Adipocyte (in vitro differentiated cells): ENCODE data around the gene PROCR.
A peak's percentile ranks its signal among the peaks of the same experiment; 100 is the strongest.
"Not testable (repeated sequence)": the region's sequence is repeated elsewhere in the genome, so short reads cannot be mapped to it uniquely, and the experiment has no call there.

Experiments used
- DNase-seq: peaks from one replicate; pipeline ENCODE4 v3.0.0-alpha.2; 2015; ENCODE audit warnings: low read depth
- H3K27me3 ChIP-seq: replicated peaks from 2 replicates; pipeline ENCODE4 v1.7.0; 2013; ENCODE audit warnings: mild to moderate bottlenecking, low read length, moderate library complexity; ENCODE audit not compliant: control insufficient read depth, insufficient read depth
- H3K36me3 ChIP-seq: 2 replicates; pipeline ENCODE4 v1.7.0; 2013; ENCODE audit warnings: low read length, mild to moderate bottlenecking, moderate library complexity; ENCODE audit not compliant: control insufficient read depth, insufficient read depth, severe bottlenecking
- H3K4me1 ChIP-seq: 2 replicates; pipeline ENCODE4 v1.7.0; 2013; ENCODE audit warnings: mild to moderate bottlenecking, low read length, moderate library complexity; ENCODE audit not compliant: control insufficient read depth, insufficient read depth
- H3K4me3 ChIP-seq: 2 replicates; pipeline ENCODE4 v1.7.0; 2013; ENCODE audit warnings: mild to moderate bottlenecking, low read length, moderate library complexity
- H3K9ac ChIP-seq: 2 replicates; pipeline ENCODE4 v1.7.0; 2013; ENCODE audit warnings: mild to moderate bottlenecking, low read length, moderate library complexity
- H3K9me3 ChIP-seq: 2 replicates; pipeline ENCODE4 v1.7.0; 2013; ENCODE audit warnings: mild to moderate bottlenecking, low read length, moderate library complexity; ENCODE audit not compliant: control insufficient read depth

PROCR gene

DNA sequence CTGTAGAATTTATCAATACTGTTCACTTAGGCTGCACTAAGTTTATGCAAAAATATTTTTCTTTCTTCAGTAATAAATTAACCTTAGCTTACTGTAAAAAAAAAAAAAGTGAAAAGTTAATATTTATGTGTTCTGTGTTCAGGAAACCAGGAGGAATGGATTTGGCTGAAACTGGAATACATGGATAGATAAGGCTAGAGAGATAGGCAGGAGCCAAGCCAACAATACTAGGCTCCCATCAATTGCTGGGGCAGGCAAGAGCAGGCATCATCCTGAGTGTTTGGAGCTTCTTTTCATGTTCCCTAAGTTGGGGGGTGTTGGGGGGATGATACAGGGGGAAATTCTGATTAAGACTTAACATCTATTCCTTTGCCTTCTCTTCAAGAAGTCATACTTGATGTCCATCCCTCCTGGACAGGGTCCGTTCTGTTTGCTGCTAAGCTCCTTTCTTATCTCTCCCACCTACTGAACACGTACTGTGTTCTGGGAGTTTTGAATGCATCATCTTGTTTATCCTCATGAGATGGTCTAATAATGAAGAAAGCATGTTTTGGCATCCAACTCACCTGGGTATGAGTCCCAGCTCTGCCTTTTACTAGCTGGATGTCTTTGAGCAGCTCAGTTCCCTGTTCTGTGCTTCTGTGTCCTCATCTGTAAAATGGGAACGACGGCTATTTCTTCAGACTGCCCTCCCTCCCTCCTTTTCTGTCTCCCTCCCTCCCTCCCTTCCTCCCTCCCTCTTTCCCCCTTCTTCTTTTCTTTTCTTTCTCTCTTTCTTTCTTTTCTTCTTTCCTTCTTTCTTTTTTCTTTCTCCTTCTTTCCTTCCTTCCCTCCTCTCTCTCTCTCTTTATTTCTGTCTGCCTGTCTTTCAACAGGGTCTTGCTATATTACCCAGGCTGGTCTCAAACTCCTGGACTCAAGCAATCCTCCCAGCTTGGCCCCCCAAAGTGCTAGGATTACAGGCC lies 6.4 kb upstream of the PROCR start:
- Histone ChIP-seq H3K9ac (no peak overlapping the region), H3K4me3 (no peak overlapping the region), H3K4me1 (no peaks in the 10 kb centered on the region), H3K27me3 (no peaks in the 10 kb centered on the region), H3K9me3 (no peaks in the 10 kb centered on the region), H3K36me3 (no peaks in the 10 kb centered on the region)
- no peak for DNase-seq

DNA sequence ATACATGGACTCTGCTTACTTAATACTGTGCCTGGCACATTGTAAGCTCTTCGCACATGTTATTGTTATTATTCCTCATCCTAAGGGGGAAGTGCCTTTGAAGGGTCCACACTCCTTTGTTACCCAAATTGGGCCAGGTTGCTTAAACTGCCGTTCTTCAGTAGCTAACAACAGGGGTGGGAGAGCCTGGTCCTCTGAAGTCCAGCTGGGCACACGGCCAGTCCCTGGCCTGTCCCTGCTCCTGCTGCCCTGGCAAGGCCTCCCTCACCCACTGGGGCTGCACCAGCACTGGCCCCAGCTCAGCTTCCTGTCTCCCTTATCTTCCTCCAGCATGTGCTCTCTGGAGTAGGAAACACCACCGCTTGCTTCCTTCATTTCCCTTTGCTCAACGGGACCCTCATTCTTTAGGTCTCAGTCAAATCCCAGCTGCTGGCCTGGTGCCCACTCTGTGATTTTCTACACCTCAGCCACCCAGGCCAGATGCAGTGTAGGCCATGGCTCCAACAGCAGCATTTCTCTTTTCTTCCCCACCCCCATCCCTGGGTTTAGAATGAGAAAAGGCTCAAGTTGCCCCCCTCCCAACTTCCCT lies 5.5 kb upstream of the PROCR start:
- H3K4me3 ChIP-seq = no peak overlapping the region
- no peaks in the 10 kb centered on the region for H3K9me3 ChIP-seq
- DNase-seq = no peak
- H3K4me1 ChIP-seq = no peaks in the 10 kb centered on the region
- H3K9ac ChIP-seq = no peak overlapping the region
- no peaks in the 10 kb centered on the region for H3K27me3 ChIP-seq
- no peaks in the 10 kb centered on the region for H3K36me3 ChIP-seq

DNA sequence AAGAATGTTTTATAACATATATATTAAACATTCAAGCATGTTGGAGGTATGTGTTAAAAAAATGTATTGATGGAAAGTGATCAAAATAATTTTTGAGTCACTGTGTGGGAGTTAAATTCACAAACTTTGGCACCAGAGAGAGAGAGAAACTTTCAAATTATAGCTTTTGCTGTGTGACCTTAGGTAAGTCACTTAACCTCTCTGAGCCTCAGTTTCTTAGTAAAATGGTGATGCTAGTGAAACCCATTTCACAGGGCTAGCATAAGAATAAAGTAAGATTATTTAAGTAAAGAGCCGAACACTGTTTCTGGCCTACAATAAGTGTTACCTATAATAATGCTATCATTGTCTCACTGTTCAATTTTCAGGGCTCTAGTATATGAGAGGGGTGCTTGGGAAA lies 4.1 kb upstream of the PROCR start:
- no peaks in the 10 kb centered on the region for H3K9me3 ChIP-seq
- H3K36me3 ChIP-seq = no peaks in the 10 kb centered on the region
- no peak overlapping the region for H3K4me3 ChIP-seq
- DNase-seq = no peak
- H3K9ac ChIP-seq = no peak overlapping the region
- H3K4me1 ChIP-seq = peaks cover 7% of the 10 kb centered on the region
- H3K27me3 ChIP-seq = no peaks in the 10 kb centered on the region

DNA sequence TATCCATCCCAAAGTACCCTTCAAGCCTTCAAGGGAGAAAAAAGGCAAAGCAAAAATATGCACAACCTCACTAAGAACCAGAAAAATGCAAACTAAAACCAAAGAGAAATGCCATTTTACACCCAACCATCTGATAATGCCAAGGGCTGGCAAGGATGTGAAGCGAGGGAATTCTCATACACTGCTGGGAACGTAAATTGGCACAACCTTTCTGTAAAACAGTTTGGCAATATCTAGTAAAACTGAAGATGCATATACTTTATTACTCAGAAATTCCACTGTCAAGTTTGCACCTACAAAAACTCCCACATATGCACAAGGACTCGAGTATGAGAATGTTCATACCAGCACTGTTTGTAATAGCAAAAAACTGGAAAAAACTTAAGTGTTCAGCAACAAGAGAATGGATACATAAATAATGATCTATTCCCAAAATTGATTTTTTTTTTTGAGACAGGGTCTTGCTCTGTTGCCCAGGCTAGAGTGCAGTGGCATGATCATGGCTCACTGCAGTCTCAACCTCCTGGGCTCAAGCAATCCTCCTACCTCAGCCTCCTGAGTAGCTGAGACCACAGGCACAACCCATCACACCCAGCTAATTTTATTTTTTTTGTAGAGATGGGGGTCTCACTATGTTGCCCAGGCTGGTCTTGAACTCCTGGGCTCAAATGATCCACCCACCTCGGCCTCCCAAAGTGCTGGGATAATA lies 3.0 kb upstream of the PROCR start:
- H3K9me3 ChIP-seq, H3K4me3 ChIP-seq, H3K27me3 ChIP-seq, H3K36me3 ChIP-seq, DNase-seq, H3K9ac ChIP-seq: not testable (repeated sequence)
- H3K4me1 ChIP-seq = peaks cover 14% of the 10 kb centered on the region

DNA sequence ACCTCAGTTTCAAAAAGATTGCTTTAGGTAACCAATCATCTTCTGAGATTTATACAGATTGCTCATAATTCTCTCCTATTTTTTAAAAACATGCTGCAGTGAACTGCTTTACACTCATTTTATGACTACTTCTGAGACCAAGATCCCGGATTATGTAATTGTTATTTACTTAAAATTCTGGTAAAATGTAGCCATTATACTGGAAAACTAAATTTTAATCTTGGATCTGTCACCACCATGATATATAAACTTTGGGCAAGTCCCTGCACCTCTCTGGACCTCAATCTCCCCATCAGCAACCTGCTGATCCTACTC lies 477 bp upstream of the PROCR start:
- no peaks in the 10 kb centered on the region for H3K9me3 ChIP-seq
- H3K4me1 ChIP-seq = peaks cover 22% of the 10 kb centered on the region
- H3K36me3 ChIP-seq = peaks cover 7% of the 10 kb centered on the region
- no peak for DNase-seq
- H3K27me3 ChIP-seq = no peaks in the 10 kb centered on the region
- H3K4me3 ChIP-seq = peak overlapping the region; percentile 81
- H3K9ac ChIP-seq = peak overlapping the region; percentile 77

DNA sequence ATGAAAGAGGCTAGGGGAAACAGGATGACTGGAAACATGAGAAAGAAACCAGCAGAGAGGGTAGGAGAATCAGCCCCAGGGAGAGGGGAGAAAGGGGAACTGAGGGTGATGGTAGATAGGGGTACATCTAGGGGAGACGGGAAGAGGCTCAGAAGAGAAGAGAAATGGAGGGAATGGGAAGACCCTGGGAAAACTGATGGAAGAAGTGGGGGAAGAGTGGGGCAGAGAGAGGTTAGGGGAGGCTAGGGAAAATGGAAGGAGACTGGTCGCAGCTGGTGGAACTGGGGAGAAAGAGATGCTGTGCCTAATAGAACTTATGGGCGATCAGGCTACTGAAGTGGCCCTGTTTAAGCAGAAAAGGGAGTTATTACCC lies 548 bp downstream of the PROCR start:
- no peak for DNase-seq
- Histone ChIP-seq H3K27me3 (no peaks in the 10 kb centered on the region), H3K9ac (peak overlapping the region; percentile 77), H3K4me3 (peak overlapping the region; percentile 81), H3K36me3 (peaks cover 17% of the 10 kb centered on the region), H3K4me1 (peaks cover 22% of the 10 kb centered on the region), H3K9me3 (no peaks in the 10 kb centered on the region)

DNA sequence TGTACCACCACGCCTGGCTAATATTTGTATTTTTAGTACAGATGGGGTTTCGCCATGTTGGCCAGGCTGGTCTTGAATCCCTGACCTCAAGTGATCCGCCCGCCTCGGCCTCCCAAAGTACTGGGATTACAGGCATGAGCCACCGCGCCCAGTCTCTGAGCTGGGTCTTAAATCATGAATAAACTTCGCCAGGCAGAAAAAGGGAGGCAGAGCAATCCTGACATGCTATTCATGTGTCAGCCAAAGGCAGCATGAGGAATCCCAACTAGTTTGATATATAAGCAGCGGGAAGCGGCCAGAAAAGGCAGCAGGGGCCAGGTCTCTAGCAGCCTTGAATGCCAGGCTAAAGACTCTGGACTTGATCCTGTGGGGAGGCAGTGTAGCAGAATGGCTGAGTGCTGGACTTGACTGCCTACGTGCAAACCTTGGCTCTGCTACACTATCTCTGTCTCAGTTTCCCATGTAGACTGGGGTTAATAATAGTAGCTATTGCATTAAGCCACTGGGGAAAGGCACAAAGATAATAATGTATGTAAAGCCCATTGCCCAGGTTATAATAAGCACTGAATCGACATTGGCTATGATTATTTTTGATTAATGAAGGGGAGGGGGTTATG lies 1.8 kb downstream of the PROCR start:
- peak overlapping the region; percentile 64 for H3K4me3 ChIP-seq
- DNase-seq = no peak
- no peaks in the 10 kb centered on the region for H3K27me3 ChIP-seq
- H3K4me1 ChIP-seq = peaks cover 22% of the 10 kb centered on the region
- no peaks in the 10 kb centered on the region for H3K9me3 ChIP-seq
- peak overlapping the region; percentile 62 for H3K9ac ChIP-seq
- H3K36me3 ChIP-seq = peaks cover 22% of the 10 kb centered on the region

DNA sequence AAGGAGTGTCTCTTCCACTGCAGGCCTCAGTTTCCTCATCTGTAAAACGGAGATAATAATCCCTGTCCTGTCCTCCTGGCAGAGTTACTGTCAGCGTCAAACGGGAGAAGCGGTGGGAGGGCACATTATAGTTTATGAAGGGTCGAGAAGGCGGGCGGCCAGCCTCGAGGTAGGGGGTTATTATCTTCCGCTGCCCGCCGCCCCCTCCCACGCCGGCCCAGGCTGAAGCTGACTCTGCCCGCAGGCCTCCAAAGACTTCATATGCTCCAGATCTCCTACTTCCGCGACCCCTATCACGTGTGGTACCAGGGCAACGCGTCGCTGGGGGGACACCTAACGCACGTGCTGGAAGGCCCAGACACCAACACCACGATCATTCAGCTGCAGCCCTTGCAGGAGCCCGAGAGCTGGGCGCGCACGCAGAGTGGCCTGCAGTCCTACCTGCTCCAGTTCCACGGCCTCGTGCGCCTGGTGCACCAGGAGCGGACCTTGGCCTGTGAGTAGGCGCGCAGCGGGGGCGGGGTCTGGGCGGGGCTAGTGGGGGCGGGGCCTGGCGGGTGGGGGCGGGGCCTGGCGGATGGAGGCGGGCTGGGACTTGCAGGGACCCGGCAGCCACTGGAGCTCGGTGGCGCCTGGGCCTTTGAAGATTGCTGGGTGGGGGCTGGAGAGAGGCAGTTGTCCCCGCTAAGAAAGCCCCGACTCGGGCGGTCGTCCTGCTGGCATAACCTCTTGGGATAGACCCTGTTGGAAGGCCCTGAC lies 2.8 kb downstream of the PROCR start:
- peak overlapping the region; percentile 62 for H3K9ac ChIP-seq
- peaks cover 22% of the 10 kb centered on the region for H3K4me1 ChIP-seq
- H3K36me3 ChIP-seq = peaks cover 27% of the 10 kb centered on the region
- DNase-seq = no peak
- no peaks in the 10 kb centered on the region for H3K27me3 ChIP-seq
- H3K4me3 ChIP-seq = peak overlapping the region; percentile 64
- H3K9me3 ChIP-seq = no peaks in the 10 kb centered on the region

DNA sequence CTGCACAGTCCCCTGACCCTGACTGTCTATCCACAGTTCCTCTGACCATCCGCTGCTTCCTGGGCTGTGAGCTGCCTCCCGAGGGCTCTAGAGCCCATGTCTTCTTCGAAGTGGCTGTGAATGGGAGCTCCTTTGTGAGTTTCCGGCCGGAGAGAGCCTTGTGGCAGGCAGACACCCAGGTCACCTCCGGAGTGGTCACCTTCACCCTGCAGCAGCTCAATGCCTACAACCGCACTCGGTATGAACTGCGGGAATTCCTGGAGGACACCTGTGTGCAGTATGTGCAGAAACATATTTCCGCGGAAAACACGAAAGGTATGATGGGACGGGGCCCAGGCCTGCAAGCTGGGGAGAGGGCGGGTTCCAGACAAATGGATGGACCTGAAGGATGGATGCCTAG lies 4.3 kb downstream of the PROCR start:
- Histone ChIP-seq H3K4me3 (no peak overlapping the region), H3K27me3 (no peaks in the 10 kb centered on the region), H3K9me3 (no peaks in the 10 kb centered on the region), H3K36me3 (peaks cover 28% of the 10 kb centered on the region), H3K9ac (no peak overlapping the region), H3K4me1 (peaks cover 22% of the 10 kb centered on the region)
- no peak for DNase-seq

DNA sequence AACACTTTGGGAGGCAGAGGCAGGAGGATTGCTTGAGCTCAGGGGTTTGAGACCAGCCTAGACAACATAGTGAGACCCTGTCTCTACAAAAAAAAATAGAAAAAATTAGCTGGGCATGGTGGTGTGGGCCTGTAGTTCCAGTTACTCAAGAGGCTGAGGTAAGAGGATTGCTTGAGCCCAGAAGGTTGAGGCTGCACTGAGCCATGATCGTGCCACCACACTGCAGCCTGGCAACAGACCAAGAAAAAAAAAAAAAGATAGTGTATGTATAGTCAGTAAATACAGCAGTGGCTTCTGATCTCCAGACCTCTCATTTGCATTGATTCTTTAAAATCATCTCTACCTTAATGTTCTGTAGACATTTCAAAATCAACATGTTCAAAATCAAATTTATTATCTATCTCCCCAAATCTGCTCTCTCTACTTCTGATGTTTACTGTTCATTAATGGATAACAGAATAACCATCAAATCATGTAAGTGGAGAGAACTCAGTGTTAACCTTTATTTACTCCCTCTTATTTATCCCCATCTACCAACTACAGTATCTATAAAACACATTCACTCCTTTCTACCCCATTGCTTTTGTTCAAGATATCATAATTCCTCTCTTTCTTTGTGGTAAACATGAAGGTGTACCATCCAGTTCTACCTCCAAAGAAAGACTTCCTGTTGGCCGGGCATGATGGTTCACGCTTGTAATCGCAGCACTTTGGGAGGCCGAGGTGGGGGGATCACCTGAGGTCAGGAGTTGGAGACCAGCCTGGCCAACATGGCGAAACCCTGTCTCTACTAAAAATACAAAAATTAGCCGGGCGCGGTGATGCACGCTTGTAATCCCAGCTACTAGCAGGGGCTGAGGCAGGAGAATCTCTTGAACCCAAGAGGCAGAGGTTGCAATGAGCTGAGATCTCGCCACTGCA lies 7.7 kb downstream of the PROCR start:
- no peak for DNase-seq
- Histone ChIP-seq H3K4me3 (no peak overlapping the region), H3K4me1 (peaks cover 2% of the 10 kb centered on the region), H3K9me3 (no peaks in the 10 kb centered on the region), H3K36me3 (peaks cover 28% of the 10 kb centered on the region), H3K27me3 (no peaks in the 10 kb centered on the region), H3K9ac (no peak overlapping the region)
